RWPE2 (cell line): ENCODE results near the gene SERPINB8.
A peak's percentile ranks its signal among the peaks of the same experiment; 100 is the strongest.

ENCODE experiments used
- ATAC-seq: fragments of 200-7000 bp; cut with Tn5 transposase; 3 replicates; pipeline ENCODE4 v1.9.1; 2021; ENCODE audit warnings: low read depth
- DNase-seq: peaks from one replicate; pipeline ENCODE4 v3.0.0-alpha.2; 2020; ENCODE audit warnings: low spot score
- H3K27ac ChIP-seq: fragments of 450-650 bp; 2 replicates; pipeline ENCODE4 v1.5.1; 2017; ENCODE audit warnings: mild to moderate bottlenecking; ENCODE audit not compliant: poor library complexity, severe bottlenecking
- H3K27me3 ChIP-seq: fragments of 250-450 bp; sonication (Bioruptor Pico); 2 replicates; pipeline ENCODE4 v1.5.1; 2021; ENCODE audit warnings: mild to moderate bottlenecking, moderate library complexity; ENCODE audit not compliant: insufficient read depth, poor library complexity, severe bottlenecking
- H3K36me3 ChIP-seq: fragments of 250-450 bp; sonication (Bioruptor Pico); 2 replicates; pipeline ENCODE4 v1.5.1; 2020; ENCODE audit warnings: low read depth, mild to moderate bottlenecking, moderate library complexity
- H3K4me1 ChIP-seq: fragments of 250-450 bp; sonication (Bioruptor Pico); 2 replicates; pipeline ENCODE4 v1.5.1; 2021; ENCODE audit warnings: mild to moderate bottlenecking, moderate library complexity; ENCODE audit not compliant: insufficient read depth, poor library complexity, severe bottlenecking
- H3K4me3 ChIP-seq: fragments of 250-450 bp; sonication (Bioruptor Pico); 2 replicates; pipeline ENCODE4 v1.5.1; 2021; ENCODE audit warnings: mild to moderate bottlenecking, moderate library complexity; ENCODE audit not compliant: severe bottlenecking
- H3K9me3 ChIP-seq: fragments of 250-450 bp; sonication (Bioruptor Pico); 2 replicates; pipeline ENCODE4 v1.5.1; 2021; ENCODE audit warnings: mild to moderate bottlenecking, moderate library complexity; ENCODE audit not compliant: severe bottlenecking
- CTCF ChIP-seq: fragments of 450-650 bp; IDR thresholded peaks from one replicate; pipeline ENCODE4 v1.5.1; 2017; ENCODE audit warnings: mild to moderate bottlenecking, moderate library complexity; ENCODE audit not compliant: poor library complexity, severe bottlenecking

The SERPINB8 gene

GRCh38 chr18:63947051-63947790, 22.7 kb upstream of the SERPINB8 start:
- no peak overlapping the region for H3K4me3 ChIP-seq
- H3K27ac ChIP-seq = no peak overlapping the region
- H3K27me3 ChIP-seq = no peaks in the 10 kb centered on the region
- no peaks in the 10 kb centered on the region for H3K36me3 ChIP-seq
- peaks cover 3% of the 10 kb centered on the region for H3K4me1 ChIP-seq
- DNase-seq (no peak), ATAC-seq (no peak)
- H3K9me3 ChIP-seq = no peaks in the 10 kb centered on the region
- no peak for TF ChIP-seq CTCF

- peak; percentile 99 for ATAC-seq
- no peak for DNase-seq
- H3K9me3 ChIP-seq = no peaks in the 10 kb centered on the region
- no peaks in the 10 kb centered on the region for H3K27me3 ChIP-seq
- TF ChIP-seq CTCF = peak; percentile 59
- H3K4me3 ChIP-seq = peak within 1 kb of the TSS; percentile 26
- H3K27ac ChIP-seq = no peak within 1 kb of the TSS
- peaks cover 3% of the 10 kb centered on the region for H3K4me1 ChIP-seq
- H3K36me3 ChIP-seq = no peaks in the 10 kb centered on the region
These were observed 20.7 kb upstream of the SERPINB8 start, which contains the start of gene HMSD for GRCh38 chr18:63949068-63949737. Gene HMSD (plus strand): TSS chr18:63949301. CDS start chr18:63953456, 4,155 bp downstream.

GRCh38 chr18:63951302-63951705, 18.6 kb upstream of the SERPINB8 start:
- ATAC-seq (peak; percentile 40; the same call in 1 of the 3 replicates), DNase-seq (no peak)
- peaks cover 3% of the 10 kb centered on the region for H3K4me1 ChIP-seq
- H3K27ac ChIP-seq = no peak overlapping the region
- H3K4me3 ChIP-seq = no peak overlapping the region
- peak; percentile 25 for TF ChIP-seq CTCF
- H3K36me3 ChIP-seq = no peaks in the 10 kb centered on the region
- H3K27me3 ChIP-seq = no peaks in the 10 kb centered on the region
- H3K9me3 ChIP-seq = no peaks in the 10 kb centered on the region

GRCh38 chr18:63953811-63954210, 16.1 kb upstream of the SERPINB8 start:
- H3K4me1 ChIP-seq = no peaks in the 10 kb centered on the region
- DNase-seq (no peak), ATAC-seq (no peak)
- no peaks in the 10 kb centered on the region for H3K36me3 ChIP-seq
- H3K27ac ChIP-seq = no peak overlapping the region
- no peak for TF ChIP-seq CTCF
- no peaks in the 10 kb centered on the region for H3K27me3 ChIP-seq
- no peak overlapping the region for H3K4me3 ChIP-seq
- no peaks in the 10 kb centered on the region for H3K9me3 ChIP-seq

- H3K27me3 ChIP-seq = no peaks in the 10 kb centered on the region
- H3K4me1 ChIP-seq = no peaks in the 10 kb centered on the region
- no peak overlapping the region for H3K27ac ChIP-seq
- H3K36me3 ChIP-seq = no peaks in the 10 kb centered on the region
- ATAC-seq (no peak), DNase-seq (no peak)
- H3K9me3 ChIP-seq = no peaks in the 10 kb centered on the region
- no peak for TF ChIP-seq CTCF
- no peak overlapping the region for H3K4me3 ChIP-seq
These were observed 13.1 kb upstream of the SERPINB8 start for GRCh38 chr18:63956755-63957154.
